Fibroblast of lung (primary cell): ENCODE measurements around the gene LDLRAD4. TPM values are rescaled to one million over a fixed set of nuclear protein-coding genes. Genes with fewer than 3 reads are reported as not detected.

Experiments used
- DNase-seq, 2 donors: peaks; one replicate each; pipeline versions ENCODE4 v3.0.0 to v3.0.0-alpha.2; 2010; ENCODE audit warnings: low read depth in 2 of 2
- H2AFZ ChIP-seq: 2 replicates; pipeline ENCODE4 v1.5.1; 2012; ENCODE audit warnings: low read length, control low read depth, inconsistent platforms
- H3K27ac ChIP-seq: 2 replicates; pipeline ENCODE4 v1.5.1; 2011; ENCODE audit warnings: low read length, control low read depth; ENCODE audit not compliant: insufficient read depth
- H3K27me3 ChIP-seq: 2 replicates; pipeline ENCODE4 v1.5.1; 2011; ENCODE audit warnings: mild to moderate bottlenecking, low read length; ENCODE audit not compliant: control insufficient read depth, insufficient read depth
- H3K36me3 ChIP-seq: 2 replicates; pipeline ENCODE4 v1.5.1; 2011; ENCODE audit warnings: low read length; ENCODE audit not compliant: control insufficient read depth, insufficient read depth
- H3K4me1 ChIP-seq: 2 replicates; pipeline ENCODE4 v1.5.1; 2011; ENCODE audit warnings: low read length; ENCODE audit not compliant: control insufficient read depth, insufficient read depth; ENCODE audit errors: extremely low read depth
- H3K4me2 ChIP-seq: 2 replicates; pipeline ENCODE4 v1.5.1; 2011; ENCODE audit warnings: low read length, control low read depth; ENCODE audit not compliant: insufficient read depth; ENCODE audit errors: extremely low read depth
- H3K4me3 ChIP-seq, 4 experiments: fragments of 200-600 bp in 1 of 4; sonication (generic) in 1 of 4; replicated peaks in 1 of 4; 2 replicates each; pipeline ENCODE4 v1.5.1; 2011 to 2016; ENCODE audit warnings: low read length in 4 of 4, low read depth in 3 of 4, mild to moderate bottlenecking in 3 of 4, control low read depth in 2 of 4, inconsistent platforms in 1 of 4, mixed read lengths in 1 of 4; ENCODE audit not compliant: insufficient read depth in 1 of 4; ENCODE audit errors: control extremely low read depth in 1 of 4
- H3K79me2 ChIP-seq: 2 replicates; pipeline ENCODE4 v1.5.1; 2012; ENCODE audit warnings: mild to moderate bottlenecking, low read length, inconsistent platforms; ENCODE audit not compliant: control insufficient read depth, insufficient read depth
- H3K9ac ChIP-seq: 2 replicates; pipeline ENCODE4 v1.5.1; 2011; ENCODE audit warnings: mild to moderate bottlenecking, low read length, control low read depth; ENCODE audit not compliant: insufficient read depth
- H3K9me3 ChIP-seq: 2 replicates; pipeline ENCODE4 v1.5.1; 2012; ENCODE audit warnings: low read depth, low read length; ENCODE audit not compliant: control insufficient read depth, insufficient read depth
- H4K20me1 ChIP-seq: 2 replicates; pipeline ENCODE4 v1.5.1; 2011; ENCODE audit warnings: low read length; ENCODE audit not compliant: control insufficient read depth, insufficient read depth; ENCODE audit errors: extremely low read depth
- EZH2 ChIP-seq: IDR thresholded peaks from 2 replicates; pipeline ENCODE4 v1.5.1; 2012; ENCODE audit warnings: low read length, control low read depth, mild to moderate bottlenecking; ENCODE audit errors: missing control alignments
- polyA plus RNA-seq, 2 donors: library from polyadenylated mRNA; depleted of rRNA in 1 of 2; stranded (reverse) in 1 of 2; unstranded in 1 of 2; fragments of >200 nt; gene quantifications; 2 replicates each; pipeline ENCODE4 v1.2.1, GENCODE V29; 2011 to 2012; ENCODE audit warnings: missing spikeins in 1 of 2
- total RNA-seq: library from RNA; depleted of rRNA; stranded (reverse); fragments of >200 nt; gene quantifications from 2 replicates; pipeline ENCODE4 v1.2.1, GENCODE V29; 2014
- TF ChIP-seq, protein P1 (sequence below), 2 donors: IDR thresholded peaks in 1 of 2; conservative IDR thresholded peaks in 1 of 2; 1 replicate in 1 of 2; 2 replicates in 1 of 2; pipeline ENCODE4 v1.5.1; 2011 to 2012; ENCODE audit warnings: low read length in 2 of 2, control low read depth in 1 of 2, inconsistent platforms in 1 of 2, low read depth in 1 of 2, mild to moderate bottlenecking in 1 of 2

LDLRAD4 gene
- total and polyA plus RNA-seq, 2 donors (not counting 1 experiment from before 2014, with no cell fraction given): not detected

DNA sequence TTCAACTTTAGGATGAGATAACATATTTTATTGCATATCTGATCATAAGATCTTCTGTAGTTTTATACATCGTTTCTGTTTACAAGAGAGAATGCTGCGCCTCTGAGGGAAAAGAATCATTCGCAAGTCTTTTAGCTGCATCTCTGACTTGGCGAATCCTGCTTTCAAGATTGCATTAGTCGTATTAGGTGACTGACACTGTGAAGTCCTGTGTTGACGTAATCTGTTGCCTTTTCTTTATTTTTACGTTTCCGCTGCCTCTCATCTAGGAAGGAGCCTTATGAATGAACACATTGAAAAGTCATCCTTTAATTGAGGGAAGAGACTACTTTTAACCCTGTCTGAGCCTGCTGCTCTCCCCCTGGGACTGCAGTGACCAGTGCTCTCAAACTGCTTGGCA, 101.5 kb downstream of the LDLRAD4 start:
- Histone ChIP-seq H3K27me3 (no peaks in the 10 kb centered on the region), H3K4me3 (no peak overlapping the region), H3K36me3 (no peaks in the 10 kb centered on the region), H3K9ac (no peak overlapping the region), H2AFZ (no peak overlapping the region), H3K79me2 (no peaks in the 10 kb centered on the region), H3K4me2 (no peak overlapping the region), H3K4me1 (no peaks in the 10 kb centered on the region), H3K27ac (no peak overlapping the region), H4K20me1 (no peaks in the 10 kb centered on the region), H3K9me3 (no peaks in the 10 kb centered on the region)
- no peak for TF ChIP-seq EZH2
- DNase-seq: no peak

DNA sequence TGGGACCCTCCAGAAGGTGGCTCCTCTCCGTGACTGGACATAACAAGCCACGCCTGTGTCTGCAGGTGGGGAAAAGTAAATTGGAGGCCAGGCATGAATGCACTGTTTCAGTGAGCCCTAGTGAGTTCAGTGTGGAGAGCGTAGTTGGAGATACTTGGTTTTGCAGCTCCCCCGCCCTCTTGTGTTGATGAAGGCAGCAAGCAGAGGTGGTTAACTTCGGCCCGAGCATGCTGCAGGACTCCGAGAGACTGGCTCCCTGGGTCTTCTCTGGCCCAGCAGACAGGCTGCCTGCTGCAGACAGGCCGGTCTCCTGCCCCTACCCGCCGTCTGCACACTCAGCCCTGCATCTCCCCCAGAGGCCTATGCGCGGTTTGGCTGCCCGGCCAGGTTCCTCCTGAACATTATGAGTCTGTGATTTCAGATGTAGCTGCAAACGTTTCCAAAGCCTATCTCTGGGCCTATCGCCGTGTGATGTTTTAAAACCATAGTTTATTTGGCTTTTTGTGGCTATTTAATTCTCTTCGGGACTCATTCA, 102.4 kb downstream of the LDLRAD4 start:
- TF ChIP-seq, protein P1, sequence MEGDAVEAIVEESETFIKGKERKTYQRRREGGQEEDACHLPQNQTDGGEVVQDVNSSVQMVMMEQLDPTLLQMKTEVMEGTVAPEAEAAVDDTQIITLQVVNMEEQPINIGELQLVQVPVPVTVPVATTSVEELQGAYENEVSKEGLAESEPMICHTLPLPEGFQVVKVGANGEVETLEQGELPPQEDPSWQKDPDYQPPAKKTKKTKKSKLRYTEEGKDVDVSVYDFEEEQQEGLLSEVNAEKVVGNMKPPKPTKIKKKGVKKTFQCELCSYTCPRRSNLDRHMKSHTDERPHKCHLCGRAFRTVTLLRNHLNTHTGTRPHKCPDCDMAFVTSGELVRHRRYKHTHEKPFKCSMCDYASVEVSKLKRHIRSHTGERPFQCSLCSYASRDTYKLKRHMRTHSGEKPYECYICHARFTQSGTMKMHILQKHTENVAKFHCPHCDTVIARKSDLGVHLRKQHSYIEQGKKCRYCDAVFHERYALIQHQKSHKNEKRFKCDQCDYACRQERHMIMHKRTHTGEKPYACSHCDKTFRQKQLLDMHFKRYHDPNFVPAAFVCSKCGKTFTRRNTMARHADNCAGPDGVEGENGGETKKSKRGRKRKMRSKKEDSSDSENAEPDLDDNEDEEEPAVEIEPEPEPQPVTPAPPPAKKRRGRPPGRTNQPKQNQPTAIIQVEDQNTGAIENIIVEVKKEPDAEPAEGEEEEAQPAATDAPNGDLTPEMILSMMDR (conservative IDR thresholded peaks at IDR 0.05 in 1 of 2, IDR thresholded peaks at IDR 0.05 in 1 of 2; ENCODE audit: low read depth in 1 of 2, low read length in 2 of 2): no peak
- TF ChIP-seq EZH2: no peak
- no peaks in the 10 kb centered on the region for H3K36me3 ChIP-seq
- H3K4me1 ChIP-seq: no peaks in the 10 kb centered on the region
- H3K9me3 ChIP-seq: no peaks in the 10 kb centered on the region
- no peak overlapping the region for H3K4me3 ChIP-seq
- no peaks in the 10 kb centered on the region for H3K27me3 ChIP-seq
- no peak overlapping the region for H3K27ac ChIP-seq
- no peak overlapping the region for H2AFZ ChIP-seq
- no peak for DNase-seq
- H3K4me2 ChIP-seq: no peak overlapping the region
- no peaks in the 10 kb centered on the region for H3K79me2 ChIP-seq
- no peaks in the 10 kb centered on the region for H4K20me1 ChIP-seq
- no peak overlapping the region for H3K9ac ChIP-seq

DNA sequence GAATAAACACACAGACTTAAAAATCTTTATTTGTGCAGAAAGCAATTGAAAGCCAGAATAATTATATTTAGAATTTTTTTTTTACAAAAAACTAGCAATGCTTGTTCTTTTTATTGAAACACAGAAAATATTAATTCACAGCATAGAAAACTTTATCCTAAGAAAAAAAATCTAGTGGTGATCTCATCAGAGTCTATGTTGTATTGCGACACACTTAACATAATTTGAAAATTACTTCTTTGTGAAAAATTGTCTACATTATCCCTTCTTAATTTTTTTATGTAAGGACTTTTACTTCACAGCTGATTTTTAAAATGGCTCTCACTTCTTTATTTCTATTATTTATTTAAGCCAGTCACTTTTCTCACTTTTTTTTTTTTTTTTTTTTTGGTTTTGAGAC, 103.4 kb downstream of the LDLRAD4 start:
- Histone ChIP-seq H3K9me3 (no peaks in the 10 kb centered on the region), H3K36me3 (no peaks in the 10 kb centered on the region), H3K79me2 (no peaks in the 10 kb centered on the region), H3K27me3 (no peaks in the 10 kb centered on the region), H3K4me1 (no peaks in the 10 kb centered on the region), H3K4me3 (no peak overlapping the region), H4K20me1 (no peaks in the 10 kb centered on the region), H3K4me2 (no peak overlapping the region), H3K27ac (no peak overlapping the region), H2AFZ (no peak overlapping the region), H3K9ac (no peak overlapping the region)
- TF ChIP-seq EZH2: no peak
- TF ChIP-seq, protein P1 (conservative IDR thresholded peaks at IDR 0.05 in 1 of 2, IDR thresholded peaks at IDR 0.05 in 1 of 2; ENCODE audit: low read depth in 1 of 2, low read length in 2 of 2): no peak
- peak in 1 of 2 donors; percentile 9 for DNase-seq
